G401.6 (cell line): ENCODE results near the gene CBFA2T2.
"Not testable (repeated sequence)": the region's sequence is repeated elsewhere in the genome, so short reads cannot be mapped to it uniquely, and the experiment has no call there.

ENCODE experiments used
- FAIRE-seq: peaks from 2 replicates; lab custom pipeline; 2012; peaks lifted over from hg19 to GRCh38; lab: Jason Lieb, UNC

CBFA2T2 gene

DNA sequence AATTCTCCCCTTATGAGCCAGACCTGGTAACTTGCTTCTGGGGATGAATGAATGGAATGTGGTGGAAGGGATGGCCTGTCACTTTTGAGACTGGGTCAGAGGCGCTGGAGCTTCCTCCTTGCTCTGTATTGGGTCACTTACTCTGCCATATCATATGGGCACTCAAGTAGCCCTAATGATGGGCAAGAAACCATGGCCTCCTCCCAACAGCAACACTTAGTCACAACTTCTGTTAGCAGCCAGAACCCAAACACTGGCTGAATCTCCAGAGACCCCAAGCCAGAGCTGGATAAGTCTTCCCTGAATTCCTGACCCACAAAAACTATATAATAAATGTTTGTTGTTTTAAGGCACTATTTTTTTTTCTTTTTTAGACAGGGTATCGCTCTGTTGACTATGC is 190.8 kb downstream of the CBFA2T2 start:
- no peak for FAIRE-seq

- no peak for FAIRE-seq
These were observed 191.4 kb downstream of the CBFA2T2 start for GRCh38 chr20:33681288-33681687.

DNA sequence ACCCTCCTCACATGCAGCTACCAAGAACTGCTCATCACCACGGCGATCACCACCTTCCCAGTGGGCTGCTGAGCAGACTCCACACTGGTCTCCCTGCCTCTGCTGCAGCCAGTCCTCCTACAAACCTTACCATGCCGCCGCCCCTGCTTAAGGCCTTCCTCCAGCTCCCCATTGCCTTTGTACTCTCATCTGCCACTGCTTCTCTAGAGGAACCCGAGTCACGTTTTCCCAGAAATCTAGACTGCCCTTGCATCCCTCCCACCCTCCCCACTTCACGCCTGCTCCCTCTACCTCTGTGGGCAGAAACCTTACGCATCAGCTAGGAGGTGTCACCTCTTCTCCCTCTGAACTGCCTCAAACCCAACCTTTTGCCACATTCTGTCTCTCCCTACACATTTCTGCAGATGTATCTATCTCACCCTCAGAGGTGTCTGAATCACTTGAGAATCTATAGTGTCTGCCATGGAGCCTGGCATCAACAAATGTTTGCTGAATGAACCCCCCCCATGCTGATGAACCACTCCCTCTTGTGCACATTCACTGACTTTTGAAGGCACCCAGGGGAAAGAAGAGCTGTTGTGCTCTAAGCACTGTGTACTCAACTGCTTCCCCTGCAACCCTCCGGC is 191.9 kb downstream of the CBFA2T2 start:
- no peak for FAIRE-seq

- FAIRE-seq = no peak
These were observed 194.8 kb downstream of the CBFA2T2 start for GRCh38 chr20:33684533-33685327.

- FAIRE-seq = no peak
These were observed 195.6 kb downstream of the CBFA2T2 start for GRCh38 chr20:33685328-33686099.

- FAIRE-seq = no peak
These were observed 196.4 kb downstream of the CBFA2T2 start, which contains the start of gene E2F1 for GRCh38 chr20:33686100-33686983. Gene E2F1 (minus strand): TSS chr20:33686385. CDS start chr20:33686264, 121 bp downstream.

- FAIRE-seq = no peak
These were observed 197.1 kb downstream of the CBFA2T2 start for GRCh38 chr20:33686984-33687366.

GRCh38 chr20:33687370-33687915 is 197.5 kb downstream of the CBFA2T2 start:
- no peak for FAIRE-seq

- FAIRE-seq = no peak
These were observed 198.4 kb downstream of the CBFA2T2 start for GRCh38 chr20:33687993-33688937.

DNA sequence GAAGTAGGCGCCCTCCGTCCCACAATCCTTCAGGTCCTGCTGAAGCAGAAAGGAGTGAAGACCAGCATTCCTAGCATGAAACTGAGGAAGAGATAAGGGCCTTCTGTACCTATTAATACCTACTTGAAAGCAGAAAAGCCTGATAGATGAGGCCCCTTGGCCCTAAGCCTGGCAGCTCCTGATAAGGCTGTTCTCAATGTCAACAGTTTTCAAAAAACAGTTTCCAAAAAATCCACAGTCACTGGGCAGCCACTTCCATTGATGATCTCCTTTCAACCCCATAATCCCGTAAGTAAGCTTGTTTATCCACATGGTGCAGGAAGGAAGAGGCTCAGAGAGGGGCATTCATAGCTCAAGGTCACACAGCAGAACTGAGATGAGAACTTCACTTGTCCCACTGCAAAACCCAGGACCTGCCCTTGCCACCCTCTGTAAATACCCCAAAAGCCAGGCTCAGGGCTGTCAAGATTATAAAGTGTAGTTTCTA is 199.1 kb downstream of the CBFA2T2 start:
- FAIRE-seq = no peak

- FAIRE-seq = no peak
These were observed 199.6 kb downstream of the CBFA2T2 start for GRCh38 chr20:33689493-33689892.

DNA sequence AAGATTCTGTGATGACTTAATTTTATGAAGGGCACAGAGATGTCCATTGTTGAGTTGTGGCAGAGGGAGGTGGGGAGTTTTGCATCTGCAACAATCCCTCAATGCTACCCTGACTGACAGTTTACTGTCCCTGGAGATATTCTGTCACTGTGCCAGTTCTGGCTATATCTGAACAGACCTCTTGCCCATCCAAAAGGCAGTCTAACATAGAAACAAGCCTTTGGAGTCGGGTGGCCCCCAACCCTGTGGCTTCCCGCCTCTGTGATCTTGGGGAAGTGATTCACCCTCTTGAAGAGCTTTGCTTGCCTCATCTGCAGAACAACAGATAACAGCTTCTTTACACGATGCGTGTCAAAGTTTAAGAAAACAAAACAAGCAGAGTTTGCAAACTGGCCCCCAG is 200.1 kb downstream of the CBFA2T2 start:
- FAIRE-seq = no peak

DNA sequence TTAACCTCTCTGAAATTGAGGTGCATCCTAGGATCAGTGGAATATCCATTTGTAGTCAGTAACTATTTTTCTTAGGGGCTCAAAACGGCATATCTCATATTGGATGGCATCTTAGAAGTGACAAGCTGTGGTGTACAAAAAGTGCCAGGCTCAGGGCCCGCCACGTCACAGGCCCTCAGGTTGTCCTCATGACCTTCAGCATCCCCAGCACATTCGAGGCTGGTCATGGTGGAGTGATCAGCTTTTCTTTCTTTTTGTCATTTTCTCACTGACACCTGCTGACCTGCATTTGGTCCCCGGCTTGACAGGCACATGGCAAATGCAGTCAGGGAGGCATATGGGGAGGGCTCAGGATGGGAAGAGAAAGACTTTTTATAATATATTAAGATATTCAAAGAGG is 203.4 kb downstream of the CBFA2T2 start:
- no peak for FAIRE-seq

DNA sequence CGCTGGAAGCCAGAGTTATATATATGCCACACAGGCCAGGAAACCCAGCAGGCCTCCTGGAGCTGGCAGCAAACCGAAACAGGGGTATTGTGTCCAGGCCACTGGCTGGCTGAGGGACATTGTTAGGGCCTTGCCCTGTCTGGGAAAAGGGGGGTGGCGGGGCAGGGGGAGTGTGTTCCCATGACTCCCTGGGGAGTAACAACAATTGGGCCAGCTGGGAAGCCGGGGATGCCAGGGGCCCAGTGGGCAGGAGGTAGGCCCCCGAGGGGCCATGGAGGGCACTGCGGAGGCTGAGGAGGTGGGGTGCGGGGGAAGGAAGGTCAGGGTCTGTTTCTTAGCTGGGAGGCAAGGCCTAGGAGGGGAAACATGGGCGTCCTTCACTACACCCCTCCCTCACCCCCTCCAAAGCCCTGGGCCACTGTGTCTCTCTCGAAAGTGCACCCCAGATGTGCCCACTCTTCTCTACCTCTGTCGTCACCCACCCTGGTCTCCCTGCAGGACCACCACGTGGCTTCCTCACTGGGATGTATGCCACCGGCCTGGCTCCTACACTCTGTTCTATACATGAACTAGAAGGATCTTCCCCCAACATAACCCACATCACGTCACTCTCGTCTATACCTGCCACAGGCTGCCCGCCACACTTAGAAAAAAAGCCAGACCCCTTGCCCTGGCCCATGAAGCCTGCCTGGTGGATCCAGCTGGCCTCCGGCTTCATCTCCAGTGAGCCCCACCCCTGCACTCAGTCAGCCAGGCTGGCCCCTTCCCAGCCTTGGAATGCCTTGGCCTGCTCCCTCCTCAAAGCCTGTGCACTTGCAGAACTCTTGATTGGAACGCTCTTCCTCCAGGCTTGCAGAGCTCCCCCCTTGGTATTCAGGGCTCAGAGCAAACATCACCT is 204.1 kb downstream of the CBFA2T2 start:
- FAIRE-seq = no peak

DNA sequence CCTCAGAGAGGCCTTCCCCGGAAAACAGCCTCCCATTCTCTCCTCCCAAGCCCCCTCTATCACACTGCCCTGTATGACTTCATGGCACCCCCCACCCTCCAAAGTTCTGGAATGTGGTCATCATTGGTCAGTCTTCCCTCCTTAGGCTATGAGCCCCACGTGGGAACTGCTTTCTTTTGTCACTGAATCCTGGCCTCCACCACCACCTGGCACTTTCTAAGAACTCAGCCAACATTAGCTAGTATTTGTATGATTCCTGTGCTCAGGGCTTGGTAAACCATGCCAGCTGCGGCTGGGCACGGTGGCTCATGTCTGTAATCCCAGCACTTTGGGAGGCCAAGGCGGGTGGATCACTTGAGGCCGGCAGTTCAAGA is 204.7 kb downstream of the CBFA2T2 start:
- no peak for FAIRE-seq

DNA sequence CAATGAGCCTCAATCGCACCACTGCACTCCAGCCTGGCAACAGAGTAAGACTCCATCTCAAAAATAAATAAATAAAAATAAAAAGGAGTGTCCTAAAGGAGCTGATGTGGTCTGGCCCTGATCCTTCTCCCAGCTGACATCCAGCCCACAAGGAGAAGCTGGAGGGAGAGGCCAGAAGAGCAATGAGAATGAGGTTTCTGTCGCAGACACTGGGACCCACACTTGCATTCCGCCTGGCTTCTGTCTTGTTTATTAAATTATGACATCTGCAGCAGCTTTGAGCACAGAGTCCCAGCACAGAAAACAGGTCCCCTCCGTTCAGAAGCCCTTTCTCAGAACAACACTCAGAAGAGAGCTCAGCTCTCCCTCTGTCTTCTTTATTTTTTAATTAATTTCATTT is 206.6 kb downstream of the CBFA2T2 start:
- FAIRE-seq = no peak

GRCh38 chr20:33697129-33697528 is 207.2 kb downstream of the CBFA2T2 start:
- FAIRE-seq = no peak

DNA sequence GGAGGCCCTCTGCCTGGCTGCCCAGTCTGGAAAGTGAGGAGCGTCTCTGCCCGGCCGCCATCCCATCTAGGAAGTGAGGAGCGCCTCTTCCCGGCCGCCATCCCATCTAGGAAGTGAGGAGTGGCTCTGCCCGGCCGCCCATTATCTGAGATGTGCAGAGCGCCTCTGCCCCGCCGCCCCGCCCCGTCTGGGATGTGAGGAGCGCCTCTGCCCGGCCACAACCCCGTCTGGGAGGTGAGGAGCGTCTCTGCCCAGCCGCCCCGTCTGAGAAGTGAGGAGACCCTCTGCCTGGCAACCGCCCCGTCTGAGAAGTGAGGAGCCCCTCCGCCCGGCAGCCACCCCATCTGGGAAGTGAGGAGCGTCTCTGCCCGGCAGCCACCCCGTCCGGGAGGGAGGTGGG is 209.1 kb downstream of the CBFA2T2 start:
- FAIRE-seq = not testable (repeated sequence)
